Measurements from ENCODE around the gene OR2M3.

OR2M3 gene

DNA sequence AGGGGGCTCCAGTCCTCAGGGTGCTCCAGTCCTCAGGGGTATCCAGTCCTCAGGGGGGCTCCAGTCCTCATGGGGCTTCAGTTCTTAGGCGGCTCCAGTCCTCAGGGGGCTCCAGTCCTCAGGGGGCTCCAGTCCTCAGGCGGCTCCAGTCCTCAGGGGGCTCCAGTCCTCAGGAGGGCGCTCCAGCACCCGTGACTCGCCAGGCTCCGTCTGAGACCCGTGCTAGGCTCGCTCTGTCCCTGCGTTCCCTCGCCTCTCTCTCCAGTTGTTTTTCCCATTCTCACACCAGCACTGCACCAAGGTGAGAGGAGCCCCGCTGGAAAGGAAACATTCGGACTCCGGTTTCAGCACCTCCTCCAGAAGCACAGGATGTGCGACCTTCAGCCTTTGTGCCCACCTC is 31.9 kb upstream of the OR2M3 start:
- Histone ChIP-seq H3K4me3 (ENCODE audit: low read depth, low read length) (no peak overlapping the region), H3K36me3 (replicated peaks) (no peaks in the 10 kb centered on the region), H3K27ac (no peak overlapping the region), H3K27me3 (replicated peaks) (no peaks in the 10 kb centered on the region)
- DNase-seq: no peak
- in situ Hi-C loops (cut with HindIII; ENCODE audit: low pct_ligation_motif_present, low sequenced_read_pairs): no loop called here
- no peak for TF ChIP-seq CTCF (IDR thresholded peaks at IDR 0.05; ENCODE audit: low read depth, low read length, missing control alignments)

GRCh38 chr1:248174521-248174920 is 22.5 kb upstream of the OR2M3 start, which contains the start of gene OR2M2:
Gene OR2M2, plus strand, starts transcription at chr1:248174821. Its CDS starts 5,165 bp downstream, at chr1:248179986.
- Histone ChIP-seq H3K36me3 (replicated peaks) (no peaks in the 10 kb centered on the region), H3K27me3 (replicated peaks) (no peaks in the 10 kb centered on the region), H3K4me3 (ENCODE audit: low read depth, low read length) (no peak within 1 kb of the TSS), H3K27ac (no peak within 1 kb of the TSS)
- no peak for DNase-seq
- in situ Hi-C loops (cut with HindIII; ENCODE audit: low pct_ligation_motif_present, low sequenced_read_pairs): no loop called here
- no peak for TF ChIP-seq CTCF (IDR thresholded peaks at IDR 0.05; ENCODE audit: low read depth, low read length, missing control alignments)

- no peak for DNase-seq
- H3K4me3 ChIP-seq (ENCODE audit: low read depth, low read length): no peak overlapping the region
- no peaks in the 10 kb centered on the region for H3K27me3 ChIP-seq (replicated peaks)
- H3K36me3 ChIP-seq (replicated peaks): no peaks in the 10 kb centered on the region
- no peak overlapping the region for H3K27ac ChIP-seq
- in situ Hi-C loops (cut with HindIII; ENCODE audit: low pct_ligation_motif_present, low sequenced_read_pairs): no loop called here
- TF ChIP-seq CTCF (IDR thresholded peaks at IDR 0.05; ENCODE audit: low read depth, low read length, missing control alignments): no peak
Observed at GRCh38 chr1:248183996-248184395, 13.1 kb upstream of the OR2M3 start.

- in situ Hi-C loops (cut with HindIII; ENCODE audit: low pct_ligation_motif_present, low sequenced_read_pairs): no loop called here
- no peaks in the 10 kb centered on the region for H3K27me3 ChIP-seq (replicated peaks)
- H3K4me3 ChIP-seq (ENCODE audit: low read depth, low read length): no peak overlapping the region
- TF ChIP-seq CTCF (IDR thresholded peaks at IDR 0.05; ENCODE audit: low read depth, low read length, missing control alignments): no peak
- no peak overlapping the region for H3K27ac ChIP-seq
- DNase-seq: no peak
- H3K36me3 ChIP-seq (replicated peaks): no peaks in the 10 kb centered on the region
Observed at GRCh38 chr1:248187363-248187762, 9.7 kb upstream of the OR2M3 start.

DNA sequence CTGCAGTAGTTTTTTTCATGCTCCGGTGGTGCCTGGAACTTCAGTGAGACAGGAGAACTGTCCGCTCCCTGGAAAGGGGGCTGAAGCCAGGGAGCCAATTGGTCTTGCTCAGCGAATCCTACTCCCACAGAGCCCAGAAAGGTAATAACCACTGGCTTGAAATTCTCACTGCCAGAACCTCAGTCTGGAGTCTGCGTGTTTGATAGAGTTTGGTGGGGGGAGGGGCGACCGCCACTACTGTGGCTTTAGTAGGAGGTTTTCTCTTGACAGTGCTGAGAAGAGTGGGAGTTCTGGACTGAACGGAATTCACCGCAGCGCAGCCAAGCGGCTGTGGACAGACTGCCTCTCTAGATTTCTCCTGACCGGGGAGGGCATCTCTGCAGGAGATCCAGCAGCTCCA is 8.0 kb upstream of the OR2M3 start:
- no peak overlapping the region for H3K4me3 ChIP-seq (ENCODE audit: low read depth, low read length)
- in situ Hi-C loops (cut with HindIII; ENCODE audit: low pct_ligation_motif_present, low sequenced_read_pairs): no loop called here
- no peak overlapping the region for H3K27ac ChIP-seq
- DNase-seq: no peak
- TF ChIP-seq CTCF (IDR thresholded peaks at IDR 0.05; ENCODE audit: low read depth, low read length, missing control alignments): no peak
- no peaks in the 10 kb centered on the region for H3K36me3 ChIP-seq (replicated peaks)
- H3K27me3 ChIP-seq (replicated peaks): no peaks in the 10 kb centered on the region

DNA sequence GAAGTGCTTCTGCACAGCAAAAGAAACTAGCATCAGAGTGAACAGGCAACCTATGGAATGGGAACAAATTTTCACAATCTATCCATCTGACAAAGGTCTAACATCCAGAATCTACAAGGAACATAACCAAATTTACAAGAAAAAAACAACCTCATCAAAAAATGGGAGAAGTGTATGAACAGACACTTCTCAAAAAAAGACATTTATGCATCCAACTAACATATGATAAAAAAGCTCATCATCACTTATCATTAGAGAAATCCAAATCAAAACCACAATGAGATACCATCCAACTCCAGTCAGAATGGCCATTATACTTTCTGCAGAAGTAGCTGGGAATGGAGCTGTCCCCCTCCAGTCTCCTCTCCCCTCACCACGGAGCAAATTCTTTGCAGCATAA is 2.9 kb upstream of the OR2M3 start:
- no peak for DNase-seq
- in situ Hi-C loops (cut with HindIII; ENCODE audit: low pct_ligation_motif_present, low sequenced_read_pairs): no loop called here
- Histone ChIP-seq H3K4me3 (ENCODE audit: low read depth, low read length) (no peak overlapping the region), H3K36me3 (replicated peaks) (no peaks in the 10 kb centered on the region), H3K27ac (no peak overlapping the region), H3K27me3 (replicated peaks) (no peaks in the 10 kb centered on the region)
- no peak for TF ChIP-seq CTCF (IDR thresholded peaks at IDR 0.05; ENCODE audit: low read depth, low read length, missing control alignments)
